Brain pericyte (primary cell): ENCODE measurements around the gene SLC9A3.
"Not testable (repeated sequence)": the region's sequence is repeated elsewhere in the genome, so short reads cannot be mapped to it uniquely, and the experiment has no call there.

Experiments
- DNase-seq: peaks from one replicate; pipeline ENCODE4 v3.0.0-alpha.2; 2012; ENCODE audit warnings: low read depth, low spot score

The SLC9A3 gene

DNA sequence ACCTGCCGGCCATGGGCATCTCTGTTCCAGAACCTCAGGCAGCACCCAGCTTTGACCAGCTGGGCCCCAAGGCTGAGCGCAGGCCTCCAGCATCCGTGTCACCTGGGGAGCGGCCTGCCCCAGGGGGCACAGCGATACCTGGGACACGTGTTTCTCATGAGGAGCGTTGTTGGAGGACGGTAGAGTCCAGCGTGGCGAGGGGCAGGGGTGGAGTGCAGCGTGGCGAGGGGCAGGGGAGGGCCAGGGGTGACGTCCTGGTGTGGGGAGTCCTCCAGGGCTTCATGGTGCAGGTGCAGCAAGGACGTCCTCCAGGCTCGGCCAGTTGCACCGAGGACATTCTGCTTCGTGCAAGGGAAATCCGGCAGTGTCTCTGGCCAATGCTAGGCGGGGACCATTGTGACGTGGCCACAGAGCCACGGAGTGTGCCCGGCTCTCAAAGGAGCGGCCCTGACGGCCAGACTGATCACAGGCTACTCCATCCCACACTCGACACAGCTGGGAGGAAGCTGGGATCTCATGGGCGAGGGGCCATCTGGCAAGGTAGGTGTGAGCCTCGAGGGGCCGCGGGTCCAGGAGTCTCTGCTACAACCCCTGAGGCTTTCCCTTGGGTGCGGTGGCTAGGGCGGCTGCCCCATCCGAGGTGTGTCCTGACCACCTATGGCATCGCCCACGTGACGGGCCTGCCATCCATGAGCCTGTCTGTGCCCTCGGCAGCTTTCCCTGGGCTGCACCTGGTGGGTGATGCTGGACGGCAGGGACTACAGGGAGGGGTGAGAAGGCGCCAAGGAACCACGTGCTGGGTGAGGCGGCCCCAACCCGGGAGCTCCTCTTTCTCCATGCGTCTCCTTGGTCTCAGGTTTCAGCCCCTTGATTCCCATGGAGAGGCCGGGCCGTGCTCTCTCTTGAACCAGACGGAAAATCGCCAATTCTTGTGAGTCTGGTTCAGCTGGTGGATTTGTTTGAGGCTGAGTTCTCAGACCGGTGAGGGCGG lies 33.8 kb downstream of the SLC9A3 start:
- no peak for DNase-seq

DNA sequence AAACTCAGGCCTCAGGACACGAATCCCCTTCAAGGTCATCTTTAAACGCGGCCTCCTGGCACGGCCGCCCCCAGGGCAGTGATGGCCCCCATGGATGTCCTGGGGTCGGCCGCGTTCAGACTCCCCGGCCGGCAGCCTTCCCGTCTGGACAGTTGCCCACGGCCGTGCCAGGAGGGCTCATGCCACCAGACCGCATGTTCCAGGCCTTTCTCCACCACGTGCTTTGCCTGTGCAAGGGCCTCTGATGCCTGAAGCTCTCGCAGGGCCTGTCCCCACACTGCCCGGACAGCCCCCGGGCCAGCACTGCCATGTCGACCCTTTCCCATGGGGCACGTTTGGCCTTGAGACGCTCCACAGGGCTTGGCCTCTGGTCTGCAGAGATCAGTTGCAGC lies 34.6 kb downstream of the SLC9A3 start:
- DNase-seq = no peak

DNA sequence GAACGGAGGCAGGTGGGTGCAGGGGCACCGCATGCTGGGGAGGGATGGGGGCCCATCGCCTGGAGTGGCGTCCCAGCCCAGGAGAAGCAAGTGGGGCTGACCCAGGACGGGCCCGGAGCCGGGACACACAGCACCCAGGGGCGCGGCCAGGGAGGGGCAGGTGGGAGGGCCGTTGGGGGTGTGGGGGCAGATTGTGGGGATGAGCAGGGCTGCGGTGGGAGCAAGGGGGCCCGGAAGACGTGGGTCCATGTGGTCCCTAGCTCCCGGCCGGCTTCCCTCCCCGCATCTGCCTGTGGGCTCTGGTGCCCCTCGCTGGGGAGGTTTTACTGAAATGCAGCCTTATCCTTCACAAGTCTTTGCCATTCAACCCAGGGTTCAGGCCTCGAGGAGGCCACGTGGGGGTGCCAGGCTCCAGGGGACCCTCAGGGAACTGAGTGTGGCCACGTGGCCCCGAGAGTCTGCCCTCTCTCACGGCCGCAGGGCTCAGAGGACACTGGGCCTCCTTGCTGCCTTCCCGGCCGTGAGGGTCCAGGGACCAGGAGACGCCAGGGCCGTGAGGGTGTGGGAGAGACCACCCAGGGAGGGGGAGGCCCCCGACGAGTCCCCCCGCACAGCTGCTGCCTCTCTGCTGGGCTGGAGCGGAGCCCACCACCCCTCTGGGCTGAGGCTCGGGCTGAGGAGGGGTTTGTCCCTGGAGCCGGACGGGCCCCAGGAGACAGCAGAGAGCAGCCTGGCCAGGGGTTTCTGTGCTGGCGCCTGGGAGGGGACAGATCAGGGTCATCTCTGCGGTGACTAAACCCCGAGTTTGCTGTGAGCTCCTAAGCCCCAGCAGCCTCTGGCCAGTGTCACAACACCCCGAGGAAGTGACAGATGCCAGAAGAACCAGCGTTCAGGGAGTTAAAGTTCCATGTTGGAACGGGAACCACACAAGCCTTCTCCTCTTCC lies 35.2 kb downstream of the SLC9A3 start:
- no peak for DNase-seq

DNA sequence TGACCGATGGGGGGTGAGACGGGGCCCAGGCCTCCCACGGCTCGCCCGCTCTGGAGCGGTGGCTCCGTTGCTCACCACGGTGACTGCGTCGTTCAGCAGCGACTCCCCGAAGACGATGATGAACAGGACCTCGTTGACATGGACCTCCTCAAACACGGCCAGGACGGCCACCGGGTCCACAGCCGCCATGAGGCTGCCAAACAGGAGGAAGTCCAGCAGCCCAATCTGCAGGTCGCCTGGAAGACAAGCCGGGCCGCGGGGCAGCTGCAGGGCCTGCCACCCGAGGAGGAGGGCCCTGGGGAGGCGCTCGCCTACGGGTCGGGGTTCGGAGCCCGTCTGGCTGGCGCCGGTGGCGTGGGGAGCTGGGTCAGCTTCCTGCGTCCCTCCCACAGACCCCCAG lies 36.0 kb downstream of the SLC9A3 start:
- no peak for DNase-seq

DNA sequence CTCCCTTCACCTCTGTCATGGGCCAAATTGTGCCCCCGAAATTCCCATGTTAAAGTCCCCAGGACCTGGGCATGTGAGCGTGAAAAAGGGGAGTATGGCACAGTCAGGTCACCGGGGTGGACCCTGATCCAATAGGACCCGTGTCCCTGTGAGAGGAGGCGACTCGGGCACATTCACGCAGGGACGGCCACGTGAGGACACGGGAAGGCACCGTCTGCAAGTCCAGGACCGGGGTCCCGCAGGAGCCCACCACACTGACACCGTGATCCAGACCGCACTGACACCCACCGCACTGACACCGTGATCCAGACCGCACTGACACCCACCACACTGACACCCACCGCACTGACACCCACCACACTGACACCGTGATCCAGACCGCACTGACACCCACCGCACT lies 37.7 kb downstream of the SLC9A3 start:
- not testable (repeated sequence) for DNase-seq

DNA sequence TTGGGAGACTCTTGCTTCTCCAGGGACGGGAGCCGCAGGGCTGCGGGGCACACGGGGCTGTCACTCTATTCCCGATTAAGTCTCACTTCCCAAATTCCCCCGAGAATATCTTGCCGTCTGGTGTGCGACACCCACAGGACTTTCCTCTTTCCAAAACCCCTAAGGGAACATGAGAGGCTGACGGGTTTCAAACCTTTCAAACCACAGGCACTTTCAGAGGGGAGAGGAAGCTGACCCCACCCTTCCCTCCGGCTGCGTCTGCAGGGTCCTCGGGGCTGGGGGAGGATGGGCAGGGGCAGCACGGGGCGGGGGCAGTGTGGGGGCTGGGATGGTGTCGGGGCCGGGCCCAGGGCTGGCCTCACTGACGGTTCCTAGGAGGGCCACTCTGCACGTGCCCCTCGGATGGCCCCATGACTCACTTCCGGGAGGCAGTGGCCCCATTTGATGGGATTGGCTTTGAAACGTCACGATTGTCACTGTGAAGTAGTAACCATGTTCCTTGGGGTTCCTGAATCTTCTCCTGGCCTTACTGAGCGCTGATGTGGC lies 38.2 kb downstream of the SLC9A3 start:
- no peak for DNase-seq

DNA sequence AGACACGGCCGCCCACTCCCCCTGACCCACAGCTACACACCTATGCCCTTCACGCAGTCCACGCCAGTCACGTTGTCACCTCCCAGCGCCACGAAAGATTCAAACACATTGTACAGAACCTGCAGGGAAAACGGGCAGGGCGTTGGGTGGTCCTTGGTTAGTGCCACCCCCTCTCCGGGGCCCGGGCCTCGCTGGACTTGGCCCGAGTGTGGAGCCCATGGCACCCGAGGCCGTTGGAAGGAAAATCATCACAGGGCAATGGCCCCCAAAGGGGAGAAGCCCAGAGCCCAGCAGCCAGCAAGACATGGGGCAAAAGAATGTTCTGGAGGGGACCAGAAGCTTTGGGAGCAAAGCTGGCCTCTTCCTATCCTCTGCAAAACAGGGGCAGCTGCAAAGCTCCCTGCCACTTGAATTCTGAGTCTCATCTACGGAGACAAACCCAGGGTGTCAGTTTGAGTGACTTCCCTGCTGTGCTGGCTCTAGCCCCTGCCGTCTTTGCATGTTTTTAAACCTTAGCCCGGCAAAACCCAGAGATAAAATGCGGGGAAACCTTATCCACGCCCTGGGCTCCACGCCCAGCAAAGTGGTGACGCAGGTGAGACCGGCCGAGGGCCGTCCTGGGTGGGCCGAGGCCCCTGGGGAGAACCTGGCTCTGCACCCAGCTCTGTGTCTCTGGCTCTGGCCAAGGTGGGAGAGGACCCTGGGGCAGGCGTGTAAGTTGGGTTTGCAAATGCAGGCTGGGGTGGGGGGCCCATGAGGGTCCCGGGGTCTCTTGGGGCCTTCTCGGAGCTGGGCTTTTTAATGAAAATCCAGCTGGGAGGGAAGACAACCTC lies 38.9 kb downstream of the SLC9A3 start:
- DNase-seq = no peak

DNA sequence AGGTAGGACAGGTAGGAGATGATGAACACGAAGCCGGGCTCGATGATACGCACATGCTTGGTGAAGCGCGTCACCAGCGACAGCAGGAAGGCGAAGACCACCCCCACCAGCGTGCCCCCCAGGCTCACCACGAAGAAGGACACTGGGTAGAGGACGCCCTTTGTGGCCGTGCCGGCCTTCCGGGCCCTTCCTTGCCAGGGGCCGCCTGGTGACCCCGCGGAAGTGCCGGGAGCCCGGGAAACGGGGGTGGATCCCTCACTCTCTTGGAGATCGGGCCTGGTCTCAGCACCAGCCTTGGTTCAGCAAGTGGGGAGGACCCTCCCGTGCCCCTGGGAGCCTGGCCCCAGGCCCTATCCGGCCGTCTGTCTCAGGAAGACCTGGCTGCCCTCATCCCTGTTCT lies 39.7 kb downstream of the SLC9A3 start:
- DNase-seq = no peak

DNA sequence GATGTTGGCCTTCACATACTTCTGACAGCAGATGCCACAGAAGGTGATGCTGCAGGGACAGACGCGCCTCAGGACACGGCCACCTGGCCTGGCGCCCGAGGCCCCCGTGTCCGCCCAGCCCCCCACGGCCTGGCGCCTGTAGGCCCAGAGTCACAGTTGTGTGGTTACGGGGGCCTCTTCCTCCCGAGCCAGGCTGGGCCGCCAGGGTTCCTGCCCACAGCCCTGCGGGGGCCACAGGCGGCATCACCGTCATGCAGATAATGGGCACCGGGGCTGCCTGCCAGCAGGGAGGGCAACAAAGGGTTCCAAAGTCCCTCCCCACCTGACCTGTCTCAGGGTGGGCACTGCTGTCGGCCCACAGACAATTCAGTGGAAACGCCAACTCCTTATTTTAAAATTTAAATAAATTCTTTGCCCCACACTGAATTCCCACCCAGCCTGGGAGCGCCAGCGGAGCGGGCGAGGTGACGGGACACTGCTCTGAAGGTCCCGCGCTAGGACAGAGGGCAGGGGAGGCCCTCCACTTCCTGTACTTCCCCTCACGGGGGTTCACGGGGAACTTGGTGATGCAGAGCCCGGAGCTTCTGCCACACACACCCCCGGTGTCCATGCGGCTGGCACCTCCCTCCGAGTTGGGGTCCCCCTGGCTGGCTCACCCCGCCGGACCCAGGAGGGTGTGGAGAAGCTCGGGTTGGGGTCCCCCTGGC lies 40.7 kb downstream of the SLC9A3 start:
- no peak for DNase-seq

DNA sequence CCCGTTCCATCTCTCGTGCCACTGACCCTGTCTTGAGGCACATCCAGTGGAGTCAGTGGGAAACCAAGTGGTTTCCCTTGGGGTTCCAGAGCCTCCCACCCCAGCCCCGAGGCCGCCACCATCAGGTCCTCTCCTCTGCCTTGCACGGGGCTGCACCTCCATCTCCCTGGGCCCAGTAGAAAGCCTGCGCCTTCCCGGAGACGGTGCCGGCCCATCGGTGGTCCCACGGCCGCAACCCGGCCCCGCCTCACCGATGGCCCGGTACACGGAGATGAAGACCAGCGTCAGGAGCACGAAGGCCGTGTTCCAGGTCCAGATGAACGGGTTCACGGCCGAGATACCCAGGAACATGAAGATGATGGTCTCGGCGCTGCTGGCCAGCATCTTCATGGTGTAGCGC lies 41.2 kb downstream of the SLC9A3 start:
- DNase-seq = no peak

DNA sequence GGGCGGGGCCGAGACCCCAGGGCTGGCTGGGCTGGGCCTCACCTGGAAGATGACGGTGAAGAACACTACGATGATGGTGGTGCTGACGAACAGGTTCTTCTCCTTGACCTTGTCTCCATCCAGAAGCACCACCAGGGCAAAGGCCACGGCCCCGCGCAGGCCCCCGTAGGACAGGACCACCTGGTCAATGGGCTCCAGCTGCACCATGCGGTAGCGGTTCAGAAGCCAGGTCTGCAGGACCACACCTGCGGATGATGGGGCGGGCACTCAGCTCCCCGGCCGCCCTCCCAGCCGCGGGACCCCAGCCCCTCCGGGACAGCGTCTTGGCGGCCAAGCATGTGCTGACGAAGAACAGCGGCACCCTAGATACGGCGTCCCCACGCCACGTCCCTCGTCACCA lies 41.7 kb downstream of the SLC9A3 start:
- no peak for DNase-seq

DNA sequence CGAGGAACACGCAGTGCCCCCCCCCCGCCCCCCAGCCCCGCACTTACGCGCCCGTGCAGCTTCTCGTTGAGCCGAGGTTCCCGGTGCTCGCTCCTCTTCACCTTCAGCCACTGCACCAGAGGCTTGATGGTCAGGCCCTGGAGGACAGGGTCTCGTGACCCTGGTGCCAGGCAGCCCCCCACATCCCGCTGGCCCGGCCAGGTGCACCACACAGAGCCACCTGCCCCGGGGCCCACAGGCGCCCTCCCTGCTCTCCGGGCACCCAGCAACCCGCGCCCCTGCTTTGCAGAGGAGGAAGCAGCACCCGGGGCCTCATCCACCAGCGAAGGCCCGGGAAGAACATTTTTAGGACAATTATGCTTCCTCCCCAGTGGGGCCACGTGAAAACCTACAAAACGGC lies 42.2 kb downstream of the SLC9A3 start:
- no peak for DNase-seq

DNA sequence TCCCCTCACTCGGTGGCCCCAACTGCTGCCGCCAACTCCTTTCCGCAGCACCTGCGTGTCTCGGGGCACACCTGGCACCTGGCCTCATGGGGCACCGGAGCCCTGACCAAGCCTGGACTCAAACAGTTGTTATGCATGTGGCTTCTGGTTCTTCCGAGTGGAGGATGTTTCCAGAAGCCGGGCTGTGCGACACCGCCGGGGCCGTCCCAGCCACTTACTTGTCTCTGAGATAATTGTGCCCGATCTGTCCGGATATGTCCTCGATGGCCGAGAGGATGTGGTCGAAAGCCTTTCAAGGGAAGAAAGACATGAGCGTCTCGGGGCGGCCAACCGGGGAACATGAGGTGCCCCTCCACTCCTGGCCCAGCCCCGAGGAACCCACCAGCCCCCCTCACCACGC lies 42.9 kb downstream of the SLC9A3 start:
- DNase-seq = no peak

DNA sequence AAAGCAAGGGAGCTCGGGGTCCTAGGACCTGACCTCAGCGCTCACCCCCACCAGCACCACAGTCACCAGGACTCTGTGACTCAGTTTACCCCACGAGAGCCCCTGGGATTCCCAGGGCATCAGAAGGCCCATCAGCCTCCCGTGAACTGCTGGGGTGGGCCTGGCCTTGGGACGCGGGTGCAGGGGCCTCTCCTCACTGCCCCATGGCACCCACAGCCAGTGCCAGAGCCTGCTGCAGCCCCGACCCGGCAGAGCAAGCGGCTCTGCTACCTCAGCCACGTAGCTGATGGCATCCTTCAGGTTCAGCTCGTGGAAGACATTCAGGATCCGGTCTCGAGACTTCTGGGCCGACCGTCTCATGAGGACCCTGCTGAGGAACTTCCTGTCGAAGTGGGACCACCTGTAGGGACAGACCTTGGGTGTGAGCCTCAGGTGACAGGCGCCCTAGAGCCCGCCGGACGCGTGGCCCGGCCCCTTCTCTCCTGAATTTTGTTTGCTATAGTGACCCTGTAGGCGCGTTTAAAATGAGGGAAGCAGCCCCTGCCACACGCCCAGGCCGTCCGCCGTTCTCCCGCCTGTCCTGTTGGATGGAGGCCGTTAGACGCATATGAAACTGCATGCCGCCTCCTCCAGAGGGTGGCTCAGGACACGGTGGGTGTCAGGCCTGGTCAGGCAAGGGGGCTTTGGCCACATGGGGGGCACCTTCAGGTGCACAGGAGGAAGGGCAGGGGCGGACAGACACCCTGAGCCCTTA lies 44.5 kb downstream of the SLC9A3 start:
- DNase-seq = no peak

DNA sequence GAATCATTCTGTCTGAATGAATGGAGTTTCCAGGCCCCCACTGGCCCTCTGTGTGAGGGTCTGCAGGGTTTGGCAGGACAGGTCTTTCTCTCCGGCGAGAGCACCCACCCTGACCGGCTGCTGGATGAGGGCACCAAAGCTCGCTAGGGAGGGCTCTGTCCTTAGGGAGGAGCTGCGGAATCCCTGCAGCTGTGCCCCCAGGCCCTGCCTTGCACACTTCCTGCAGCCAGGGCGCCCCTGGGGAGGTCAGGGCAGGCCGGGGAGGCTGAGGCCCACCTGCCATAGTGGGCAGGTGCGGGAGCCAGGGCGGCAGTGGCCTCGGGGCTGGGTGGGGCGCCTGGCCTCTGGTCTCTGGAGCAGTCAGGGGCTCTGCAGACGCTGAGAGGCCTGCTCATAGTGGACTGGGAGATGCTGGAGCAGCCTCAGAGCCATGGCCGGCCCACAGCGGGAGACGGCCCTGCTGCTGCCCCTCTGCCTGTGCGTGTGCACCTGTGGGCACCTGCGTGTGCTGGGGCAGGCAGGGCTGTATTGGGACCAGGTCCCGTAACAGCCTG lies 45.2 kb downstream of the SLC9A3 start:
- DNase-seq = no peak

DNA sequence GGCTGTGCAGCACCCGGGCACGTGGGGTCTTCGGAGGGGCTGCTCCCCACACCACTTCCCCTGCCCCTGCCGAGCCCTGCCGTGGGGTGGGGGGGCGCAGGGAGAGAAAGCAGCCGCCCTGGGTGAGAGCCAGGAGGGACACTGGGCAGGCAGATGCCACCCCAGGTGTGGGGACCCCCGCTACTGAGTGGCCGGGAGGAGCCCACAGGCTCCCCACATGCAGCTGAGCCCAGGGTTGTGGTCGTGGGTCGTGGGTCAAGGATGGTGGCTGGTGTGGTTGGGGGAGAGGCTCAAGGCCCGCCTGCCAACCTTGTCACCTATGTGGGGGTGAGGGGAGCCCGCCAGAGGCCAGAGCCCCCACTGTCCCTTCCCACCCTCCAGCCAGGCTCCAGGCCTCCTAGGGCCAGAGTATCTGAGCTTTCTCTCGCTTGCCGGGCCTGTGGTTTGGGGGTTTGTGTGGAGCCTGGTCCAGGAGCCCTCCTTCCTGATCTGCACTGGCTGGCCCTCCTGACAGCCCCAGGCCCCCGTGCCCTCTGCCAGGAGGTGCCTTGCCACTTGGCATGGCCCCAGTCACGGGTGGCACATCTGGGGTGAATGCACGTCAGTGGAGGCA lies 45.8 kb downstream of the SLC9A3 start:
- DNase-seq = no peak

DNA sequence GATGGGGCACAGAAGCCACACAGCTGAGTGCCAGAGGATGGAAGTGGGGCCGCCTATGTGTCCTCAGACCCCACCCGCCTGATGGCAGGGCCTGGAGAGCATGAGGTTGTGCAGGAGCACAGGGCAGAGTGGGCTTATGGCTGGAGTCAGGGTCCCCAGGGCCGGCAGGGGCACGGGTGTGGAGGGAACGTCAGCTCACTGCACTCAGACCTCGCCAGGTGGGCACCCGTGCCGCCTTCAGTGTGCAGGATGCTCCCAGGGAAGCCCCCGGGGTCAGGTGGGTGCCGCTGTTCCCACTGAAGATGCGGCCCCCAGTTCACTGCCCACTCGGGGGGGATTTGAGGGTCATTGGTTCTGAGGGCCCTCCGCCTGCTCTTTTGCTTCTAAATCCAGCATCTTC lies 46.4 kb downstream of the SLC9A3 start:
- no peak for DNase-seq

DNA sequence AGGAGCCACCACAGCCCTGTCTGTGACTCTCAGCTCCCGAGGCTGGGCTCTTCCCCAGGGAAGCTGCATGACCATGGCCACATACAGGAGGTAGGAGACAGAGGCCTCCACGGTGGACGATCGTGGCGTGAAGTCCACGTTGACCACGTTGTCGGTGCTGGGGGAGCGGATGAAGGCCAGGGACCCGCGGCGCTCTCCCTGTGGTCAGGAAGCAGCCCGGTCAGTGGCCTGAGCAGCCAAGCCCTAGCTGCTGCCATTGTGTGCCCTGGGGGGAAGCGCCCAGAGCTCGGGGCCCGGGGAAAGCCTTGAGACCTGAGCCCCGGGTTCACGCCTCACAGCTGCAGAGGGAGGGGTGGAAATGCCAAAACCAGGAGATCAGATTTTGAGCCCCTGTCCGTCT lies 47.0 kb downstream of the SLC9A3 start:
- DNase-seq = no peak

DNA sequence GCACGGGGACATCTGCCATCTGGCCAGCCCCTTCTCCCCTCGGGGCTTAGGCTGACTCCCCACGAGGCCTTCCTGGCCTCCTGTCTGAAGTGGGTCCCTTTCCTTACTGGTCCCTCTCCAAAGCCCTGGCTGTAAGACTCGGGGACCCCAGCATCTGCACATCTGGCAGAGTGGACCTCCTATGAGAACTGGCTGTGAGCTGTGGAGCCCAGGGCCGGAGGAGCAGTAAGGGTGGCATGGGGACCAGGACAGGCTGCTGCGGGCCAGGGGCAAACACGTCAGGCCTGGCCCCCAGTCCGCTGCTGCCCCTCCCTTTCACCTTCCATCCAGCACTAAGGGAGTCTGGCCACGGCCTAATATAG lies 47.5 kb downstream of the SLC9A3 start:
- DNase-seq = no peak
